CD4-positive, alpha-beta T cell treated with Interleukin-17A for 1 hour (primary cell): ENCODE results near the gene ACADM.
A peak's percentile ranks its signal among the peaks of the same experiment; 100 is the strongest.
"Not testable (repeated sequence)": the region's sequence is repeated elsewhere in the genome, so short reads cannot be mapped to it uniquely, and the experiment has no call there.

Experiments
- DNase-seq: peaks from one replicate; pipeline ENCODE4 v3.0.0-alpha.2; 2020

Gene ACADM

DNA sequence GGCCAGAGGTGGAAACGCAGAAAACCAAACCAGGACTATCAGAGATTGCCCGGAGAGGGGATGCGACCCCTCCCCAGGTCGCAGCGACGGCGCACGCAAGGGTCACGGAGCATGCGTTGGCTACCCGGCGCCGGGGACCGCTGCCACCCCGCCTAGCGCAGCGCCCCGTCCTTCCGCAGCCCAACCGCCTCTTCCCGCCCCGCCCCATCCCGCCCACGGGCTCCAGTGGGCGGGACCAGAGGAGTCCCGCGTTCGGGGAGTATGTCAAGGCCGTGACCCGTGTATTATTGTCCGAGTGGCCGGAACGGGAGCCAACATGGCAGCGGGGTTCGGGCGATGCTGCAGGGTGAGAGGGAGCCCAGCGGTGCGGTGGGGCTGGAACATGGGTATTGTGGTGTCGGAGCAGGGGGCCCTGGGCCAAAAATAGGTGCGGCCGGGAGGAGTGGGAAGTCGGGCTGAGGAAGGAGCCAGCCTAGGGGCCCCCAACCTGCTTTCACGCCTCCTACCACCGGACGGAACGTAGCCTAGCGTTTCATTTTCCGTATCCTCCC, at the start of gene ACADM:
ACADM (plus strand) TSS at position 238 of the 551 bp plus-strand sequence; CDS start at position 317, 79 bp downstream.
- DNase-seq = peak; percentile 84

DNA sequence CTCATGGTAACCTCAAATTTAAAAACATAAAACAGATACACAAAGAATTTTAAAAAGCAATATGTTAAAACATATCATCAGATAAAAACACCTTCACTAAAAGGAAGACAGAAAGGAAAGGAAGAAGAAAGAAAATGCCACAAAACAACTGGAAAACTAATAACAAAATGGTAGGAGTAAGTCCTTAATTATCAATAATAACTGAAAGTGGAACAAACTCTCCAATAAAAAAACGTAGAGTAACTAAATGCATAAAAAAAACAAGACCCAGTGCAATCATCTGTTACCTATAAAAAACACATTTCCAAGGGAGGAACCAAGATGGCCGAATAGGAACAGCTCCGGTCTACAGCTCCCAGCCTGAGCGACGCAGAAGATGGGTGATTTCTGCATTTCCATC, 47.1 kb upstream of the ACADM start:
- no peak for DNase-seq

DNA sequence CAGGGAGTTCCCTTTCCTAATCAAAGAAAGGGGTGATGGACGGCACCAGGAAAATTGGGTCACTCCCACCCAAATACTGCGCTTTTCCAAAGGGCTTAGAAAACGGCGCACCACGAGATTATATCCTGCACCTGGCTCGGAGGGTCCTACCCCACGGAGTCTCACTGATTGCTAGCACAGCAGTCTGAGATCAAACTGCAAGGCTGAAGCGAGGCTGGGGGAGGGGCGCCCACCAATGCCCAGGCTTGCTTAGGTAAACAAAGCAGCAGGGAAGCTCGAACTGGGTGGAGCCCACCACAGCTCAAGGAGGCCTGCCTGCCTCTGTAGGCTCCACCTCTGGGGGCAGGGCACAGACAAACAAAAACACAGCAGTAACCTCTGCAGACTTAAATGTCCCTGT, 46.5 kb upstream of the ACADM start:
- not testable (repeated sequence) for DNase-seq

DNA sequence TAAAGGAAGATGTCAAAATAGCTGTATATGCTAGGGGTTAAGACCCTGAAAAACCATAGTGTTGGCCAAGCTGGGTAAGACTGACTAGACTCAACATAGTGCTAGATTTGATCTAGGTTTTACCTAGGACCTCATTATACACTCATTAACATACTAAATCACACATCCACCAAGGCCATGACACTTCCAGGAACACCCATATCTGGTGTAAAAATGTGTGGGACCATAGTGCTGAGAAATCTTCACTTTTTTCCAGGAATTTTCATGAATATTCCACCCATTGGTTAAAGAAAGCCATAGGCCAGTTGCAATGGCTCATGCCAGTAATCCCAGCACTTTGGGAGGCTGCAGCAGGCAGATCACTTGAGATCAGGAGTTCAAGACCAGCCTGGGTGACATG, 34.0 kb upstream of the ACADM start:
- no peak for DNase-seq

DNA sequence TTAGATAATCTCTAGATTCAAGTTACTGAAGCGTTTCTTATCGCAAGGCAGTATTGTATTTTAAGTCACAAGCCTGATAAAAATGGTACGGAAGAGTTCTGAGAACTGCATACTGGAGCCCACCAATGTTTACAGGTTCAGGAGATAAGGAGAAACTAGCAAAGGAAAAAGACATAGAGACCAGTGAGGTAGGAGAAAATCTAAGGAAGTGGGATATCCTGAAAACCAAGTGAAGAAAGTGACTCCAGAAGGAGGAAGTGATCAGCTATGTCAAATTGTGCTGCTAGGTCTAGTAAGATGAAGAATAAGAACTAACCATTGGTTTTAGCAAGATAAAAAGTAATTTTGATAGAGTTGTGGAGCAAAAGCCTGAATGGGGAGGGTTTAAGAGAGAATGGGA, 31.0 kb upstream of the ACADM start:
- no peak for DNase-seq

DNA sequence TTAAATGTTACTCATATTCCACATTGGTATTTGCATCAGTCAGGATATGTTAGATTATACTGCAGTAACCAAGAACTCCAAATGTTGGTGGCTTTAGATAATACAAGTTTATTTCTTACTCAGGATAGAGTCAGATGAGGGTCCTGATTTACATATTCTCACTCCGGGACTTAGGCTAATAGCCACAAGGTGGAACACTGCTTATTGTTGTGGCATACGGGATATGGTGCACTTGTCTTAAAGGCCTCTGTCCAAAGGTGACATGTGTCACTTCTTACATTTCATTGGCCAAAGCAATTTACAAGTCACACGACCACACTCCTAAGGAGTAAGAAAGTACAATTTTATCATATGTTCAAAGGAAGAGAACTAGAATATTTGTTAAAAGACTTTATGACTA, 28.5 kb upstream of the ACADM start:
- DNase-seq = no peak

DNA sequence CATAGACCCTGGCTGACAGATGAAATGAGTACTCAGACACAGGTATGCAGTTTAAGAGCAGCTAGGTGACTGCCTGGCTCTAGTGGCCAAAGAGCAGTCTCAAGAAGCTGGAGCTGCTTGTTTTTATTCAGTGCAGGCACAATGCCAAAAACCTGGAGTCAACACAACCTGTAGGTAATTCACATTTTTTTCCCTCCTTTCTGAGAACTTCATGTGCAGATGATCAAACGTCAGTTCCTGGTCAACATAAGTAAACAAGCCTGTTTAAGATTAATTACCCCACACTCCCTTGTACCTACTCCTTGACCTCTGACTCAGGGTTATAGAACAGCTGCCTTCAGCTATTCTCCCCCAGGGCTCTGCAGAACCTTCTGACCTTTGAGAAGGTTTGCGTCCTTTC, 17.3 kb upstream of the ACADM start:
- DNase-seq = no peak

DNA sequence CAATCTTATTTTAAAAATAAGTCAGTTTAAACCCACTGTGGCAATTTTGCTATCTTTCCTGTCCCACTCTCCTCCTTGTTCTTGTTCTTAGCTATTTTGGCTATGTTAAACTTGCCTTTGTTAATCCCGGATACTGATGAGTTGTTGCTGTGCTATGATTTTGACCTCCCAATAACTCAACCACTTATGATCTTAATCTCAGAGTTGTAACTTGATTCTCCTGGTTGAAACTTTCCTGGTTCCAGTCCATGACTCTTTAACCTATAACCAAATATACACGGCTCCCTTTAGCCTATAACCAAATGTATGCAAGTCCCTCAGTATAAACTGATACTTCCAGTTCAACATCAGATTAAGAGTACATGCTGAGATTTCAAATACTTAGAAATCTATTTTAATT, 15.6 kb upstream of the ACADM start:
- no peak for DNase-seq

DNA sequence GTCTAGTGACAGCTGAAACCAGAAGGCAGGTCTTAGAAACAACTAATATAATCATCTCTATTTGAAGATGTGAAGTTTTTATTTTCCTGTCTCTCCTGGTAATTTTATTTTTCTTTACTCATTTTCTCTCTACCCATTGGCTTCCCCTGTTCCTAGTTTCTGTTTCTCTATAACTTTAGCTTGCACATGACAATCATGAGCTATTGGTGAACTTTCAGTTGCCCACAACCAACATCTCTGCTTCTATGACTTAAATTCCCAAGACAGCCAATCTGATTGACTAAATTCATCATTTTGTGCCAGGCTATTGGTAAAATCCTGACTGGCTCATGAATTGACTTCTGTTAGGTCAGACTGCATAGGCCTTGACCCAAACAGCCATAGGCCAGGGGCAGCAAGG, 13.7 kb upstream of the ACADM start:
- DNase-seq = no peak

DNA sequence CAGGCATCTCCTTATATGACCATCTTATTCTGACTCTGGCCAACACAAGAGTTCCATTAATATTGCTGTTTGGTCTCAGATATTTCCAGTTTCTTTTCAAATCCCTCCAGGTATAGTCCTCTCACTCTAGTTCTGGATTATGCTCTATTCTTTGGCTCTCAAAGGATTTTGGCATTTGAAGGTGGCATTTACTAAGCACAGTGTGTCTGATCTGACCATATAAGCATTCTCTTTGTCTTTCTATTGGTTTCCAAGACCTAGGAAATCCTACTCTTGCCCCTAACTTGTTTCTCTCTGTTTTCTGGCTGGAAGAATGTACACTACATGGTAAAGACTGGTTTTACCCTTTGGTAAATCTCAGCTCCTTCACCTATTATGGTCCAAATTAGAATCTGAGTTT, 12.7 kb upstream of the ACADM start:
- DNase-seq = no peak

DNA sequence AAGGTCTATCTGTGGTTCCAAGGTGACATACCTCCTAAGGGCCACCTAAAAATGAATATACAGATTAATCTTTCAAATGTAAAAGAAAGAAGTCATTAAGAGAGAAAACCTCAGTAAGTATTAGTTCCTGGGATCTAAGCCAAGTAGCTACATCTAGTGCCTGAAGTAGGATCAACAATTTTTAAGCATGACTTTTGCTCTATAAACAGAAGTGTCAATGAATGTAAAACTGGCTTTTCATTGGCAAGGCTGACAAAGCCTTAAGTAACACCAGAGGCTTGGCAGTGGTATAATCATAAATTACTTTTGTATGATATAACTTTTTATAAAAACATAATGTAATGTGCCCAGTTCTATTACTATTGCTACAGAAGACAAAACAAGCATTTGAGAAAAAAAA, 12.2 kb upstream of the ACADM start:
- no peak for DNase-seq

DNA sequence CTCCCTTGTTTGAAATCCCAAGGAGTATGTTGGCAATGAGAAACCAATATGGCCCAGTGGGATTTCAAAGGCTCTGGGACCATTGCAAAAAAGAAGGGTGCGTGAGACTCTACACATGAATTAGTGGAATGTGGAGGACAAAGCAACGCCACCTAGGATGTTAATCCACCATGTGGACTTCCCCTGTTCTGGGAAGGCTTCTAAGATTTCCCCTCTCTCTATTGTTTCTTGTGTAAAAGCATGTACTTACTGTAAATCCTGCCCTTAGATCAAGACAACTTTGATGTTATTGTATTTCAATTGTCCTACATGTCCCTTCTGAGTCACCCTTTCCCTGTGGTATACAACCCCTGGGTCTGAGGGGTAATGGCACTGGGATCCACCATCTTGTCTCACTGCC, 4.7 kb upstream of the ACADM start:
- DNase-seq = no peak

DNA sequence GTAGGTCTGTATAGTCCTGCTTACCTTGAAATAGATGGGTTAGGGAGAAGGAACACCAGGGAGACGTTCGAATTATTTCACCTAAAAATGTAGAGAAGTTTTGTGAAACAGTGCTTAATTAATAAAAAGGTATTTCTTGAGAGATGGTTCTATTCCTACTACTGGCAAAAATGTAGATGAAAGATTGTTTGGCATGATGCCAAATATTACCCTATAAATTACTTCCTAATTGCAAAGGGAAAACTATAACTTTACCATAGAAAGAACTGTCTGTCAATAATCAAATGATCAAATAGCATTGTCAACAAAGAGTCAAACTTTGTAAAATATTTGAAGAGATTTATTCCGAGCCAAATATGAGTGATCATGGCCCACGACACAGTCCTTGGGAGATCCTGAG, 4.2 kb upstream of the ACADM start:
- no peak for DNase-seq

DNA sequence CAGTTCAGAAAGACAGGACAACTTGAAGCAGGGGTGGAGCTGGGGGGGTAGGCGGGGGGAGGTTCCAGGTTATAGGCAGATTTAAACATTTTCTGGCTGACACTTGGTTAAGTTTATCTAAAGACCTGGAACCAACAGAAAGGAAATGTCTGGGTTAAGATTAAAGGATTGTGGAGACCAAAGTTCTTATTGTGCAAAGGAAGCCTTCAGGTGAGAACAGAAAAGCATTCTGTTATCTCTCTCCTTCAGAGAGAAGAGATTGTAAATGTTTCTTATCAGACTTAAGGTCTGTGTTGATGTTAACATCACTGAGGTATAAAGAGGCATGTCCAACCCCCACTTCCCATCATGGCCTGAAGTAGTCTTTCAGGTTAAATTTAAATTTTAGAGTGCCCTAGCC, 3.7 kb upstream of the ACADM start:
- no peak for DNase-seq

DNA sequence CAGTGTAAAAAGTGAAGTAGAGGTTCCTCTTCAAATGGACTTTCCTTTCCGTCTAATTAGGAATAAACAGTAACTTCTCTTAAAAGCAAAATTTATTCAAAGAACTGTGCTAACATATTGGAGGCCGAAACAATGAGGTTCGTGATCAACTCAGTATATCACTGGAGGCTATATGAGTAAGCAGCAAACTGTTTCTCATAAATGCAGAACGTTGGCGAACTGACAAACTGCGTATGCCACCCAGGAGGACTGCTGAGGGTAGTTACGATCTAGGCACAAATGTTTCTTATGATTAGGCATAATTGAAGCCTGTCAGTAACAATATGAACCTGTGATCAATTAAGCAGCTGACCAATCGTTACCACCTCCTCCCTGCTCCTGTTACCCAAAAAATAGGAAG, 2.3 kb upstream of the ACADM start:
- DNase-seq = not testable (repeated sequence)

DNA sequence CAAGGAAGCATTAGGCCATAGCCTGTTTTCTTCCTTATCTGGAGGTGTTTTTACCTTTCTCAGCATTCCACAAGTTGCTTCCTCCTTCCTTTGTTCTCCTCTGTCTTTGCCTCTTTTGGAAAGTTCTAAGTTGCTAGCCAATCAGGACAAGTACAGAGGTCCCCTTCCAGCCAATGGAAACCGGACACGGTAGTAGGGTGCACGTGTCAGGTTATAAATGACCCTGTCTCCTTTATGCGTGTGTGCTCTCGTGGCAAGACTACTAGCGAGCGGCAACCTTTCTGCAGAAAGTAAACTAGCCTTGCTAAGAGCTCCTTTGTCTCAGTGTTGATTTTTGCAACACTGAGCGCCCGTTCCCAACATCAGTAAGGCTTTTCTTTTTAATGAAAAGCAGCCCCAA, 1.5 kb upstream of the ACADM start:
- DNase-seq = no peak

DNA sequence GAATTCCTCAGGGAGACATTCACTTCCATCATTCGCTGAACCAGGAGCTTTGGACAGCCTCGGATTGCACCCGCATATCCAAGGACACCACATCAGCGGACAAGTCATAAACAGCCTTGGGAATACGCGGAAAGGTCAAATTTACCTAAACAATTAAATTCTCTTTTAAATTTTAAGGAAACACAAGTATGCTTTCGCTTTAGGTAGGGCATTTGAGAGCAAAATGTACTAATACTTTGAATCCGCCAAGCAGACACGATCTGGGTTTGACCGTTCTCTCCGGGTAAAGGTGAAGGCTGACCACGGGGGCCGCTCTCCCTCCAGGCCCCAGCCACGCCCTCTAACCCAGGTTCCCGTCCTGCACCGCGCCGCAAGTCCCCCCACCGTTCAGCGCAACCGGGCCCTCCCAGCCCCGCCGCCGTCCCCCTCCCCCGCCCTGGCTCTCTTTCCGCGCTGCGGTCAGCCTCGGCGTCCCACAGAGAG, 479 bp upstream of the ACADM start:
- peak; percentile 70 for DNase-seq

DNA sequence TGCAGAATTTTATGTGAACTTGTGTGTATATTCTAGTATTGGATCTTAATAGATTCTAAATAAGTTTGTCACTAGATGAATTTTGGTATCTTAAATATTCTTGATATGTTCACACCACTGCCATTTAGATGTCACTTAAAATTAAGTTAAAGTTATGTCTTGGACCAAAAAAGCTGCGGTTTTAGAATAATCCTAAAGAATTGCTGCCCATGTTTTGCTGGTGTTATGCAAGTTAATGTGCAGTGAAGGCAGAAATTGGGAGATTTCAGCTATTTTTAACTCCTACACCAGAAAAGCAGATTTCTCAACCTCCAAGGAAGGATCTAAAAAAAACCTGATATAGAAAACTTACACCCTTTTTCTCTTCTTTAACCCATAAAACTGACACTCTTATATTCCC, 757 bp downstream of the ACADM start:
- DNase-seq = no peak

DNA sequence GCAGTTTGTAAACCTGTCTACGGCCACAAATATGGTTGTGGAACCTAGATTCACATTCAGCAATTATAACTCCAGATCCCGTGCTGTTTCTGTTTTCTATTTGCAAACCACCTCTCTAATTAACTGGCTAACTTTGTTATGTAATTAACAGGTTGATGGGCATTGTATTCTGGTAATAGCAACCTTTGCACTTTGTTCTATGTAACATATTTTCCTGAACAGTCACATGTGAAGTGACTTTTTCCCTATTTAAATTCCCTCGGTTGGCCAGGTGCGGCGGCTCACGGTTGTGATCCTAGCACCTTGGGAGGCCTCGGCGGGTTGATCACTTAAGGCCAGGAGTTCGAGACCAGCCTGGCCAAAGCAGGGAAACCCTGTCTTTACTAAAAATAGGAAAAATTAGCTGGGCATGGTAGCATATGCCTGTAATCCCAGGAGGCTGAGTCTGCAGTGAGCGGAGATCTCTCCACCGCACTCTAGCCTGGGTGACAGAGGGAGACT, 1.4 kb downstream of the ACADM start:
- DNase-seq = no peak

DNA sequence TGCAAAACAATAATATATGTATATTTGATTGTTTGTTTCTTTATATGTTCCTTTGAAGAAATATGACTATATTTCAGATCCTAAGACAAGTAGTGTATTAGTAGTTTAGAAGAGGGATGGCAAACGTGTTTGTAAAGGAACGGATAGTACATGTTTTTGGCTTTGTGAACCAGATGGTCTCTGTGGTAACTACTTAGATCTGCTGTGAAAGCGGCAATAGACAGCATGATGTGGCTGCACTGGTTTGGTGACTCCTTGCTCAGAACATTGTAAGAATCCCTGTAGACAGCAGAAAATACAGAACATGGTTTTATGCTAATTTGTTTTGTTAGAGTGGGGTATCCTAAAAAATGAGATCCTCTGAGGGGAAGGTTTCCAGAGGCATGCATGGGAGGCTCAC, 3.1 kb downstream of the ACADM start:
- no peak for DNase-seq

DNA sequence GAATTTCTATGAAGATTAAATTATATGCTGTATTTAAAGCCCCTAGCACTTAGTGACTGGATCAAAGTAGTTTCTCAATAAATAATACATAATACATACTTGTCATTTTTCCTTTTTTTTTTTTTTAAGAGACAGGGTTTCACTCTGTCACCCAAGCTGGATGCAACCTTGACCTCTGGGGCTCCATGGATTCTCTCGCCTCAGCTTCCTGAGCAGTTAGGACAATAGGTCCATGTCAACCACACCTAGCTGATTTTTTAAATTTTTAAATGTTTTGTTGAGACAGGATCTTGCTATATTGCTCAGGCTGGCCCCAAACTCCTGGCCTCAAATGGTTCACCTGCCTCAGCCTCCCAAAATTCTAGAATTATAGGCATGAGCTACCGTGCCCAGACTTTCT, 5.9 kb downstream of the ACADM start:
- no peak for DNase-seq

DNA sequence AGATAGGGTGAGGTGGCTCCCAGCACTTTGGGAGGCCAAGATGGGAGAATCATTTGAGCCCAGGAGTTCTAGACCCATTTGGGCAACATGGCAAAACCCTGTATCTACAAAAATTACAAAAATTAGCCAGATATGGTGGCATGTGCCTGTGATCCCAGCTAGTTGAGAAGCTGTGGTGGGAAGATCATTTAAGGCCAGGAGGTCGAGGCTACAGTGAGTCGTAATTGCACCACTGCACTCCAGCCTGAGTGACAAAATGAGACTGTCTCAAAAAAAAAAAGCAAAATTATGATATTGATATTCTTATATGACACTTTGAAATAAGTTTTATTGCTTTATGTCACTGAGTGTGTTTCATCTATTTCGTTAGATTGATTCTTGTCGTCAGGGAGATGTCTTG, 7.4 kb downstream of the ACADM start:
- DNase-seq = no peak

DNA sequence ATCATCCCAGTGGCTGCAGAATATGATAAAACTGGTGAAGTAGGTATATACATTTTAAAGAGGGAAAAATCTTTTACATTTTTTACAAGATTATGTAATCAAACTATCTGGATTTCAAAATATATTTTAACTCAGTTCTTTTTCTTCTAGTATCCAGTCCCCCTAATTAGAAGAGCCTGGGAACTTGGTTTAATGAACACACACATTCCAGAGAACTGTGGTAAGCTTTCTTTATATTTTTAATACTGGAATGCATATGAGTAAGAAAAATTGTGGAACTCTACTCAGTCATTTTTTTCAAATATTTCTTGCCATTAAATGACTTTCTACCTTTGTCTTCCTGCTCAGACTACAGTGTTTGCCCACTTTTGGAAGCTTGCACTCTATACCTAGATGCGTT, 8.2 kb downstream of the ACADM start:
- DNase-seq = no peak

DNA sequence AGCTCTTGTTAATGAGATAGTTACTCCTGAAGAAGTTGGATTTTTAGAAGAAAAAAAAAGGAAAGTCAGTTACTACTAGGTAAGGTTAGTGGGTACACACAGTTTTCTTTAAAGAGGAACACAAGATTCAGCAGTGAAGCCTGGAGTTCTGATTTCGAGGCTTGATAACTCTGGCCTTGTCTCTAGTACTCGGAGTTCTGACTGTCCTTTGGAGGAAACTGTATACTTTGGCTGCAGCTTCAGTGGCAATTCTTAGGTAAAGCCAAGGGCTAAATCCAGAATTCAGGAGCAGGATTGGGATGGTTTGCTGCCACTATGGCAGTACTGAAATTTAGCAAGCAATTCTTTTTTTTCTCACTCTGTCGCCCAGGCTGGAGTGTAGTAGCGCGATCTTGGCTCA, 9.2 kb downstream of the ACADM start:
- no peak for DNase-seq

DNA sequence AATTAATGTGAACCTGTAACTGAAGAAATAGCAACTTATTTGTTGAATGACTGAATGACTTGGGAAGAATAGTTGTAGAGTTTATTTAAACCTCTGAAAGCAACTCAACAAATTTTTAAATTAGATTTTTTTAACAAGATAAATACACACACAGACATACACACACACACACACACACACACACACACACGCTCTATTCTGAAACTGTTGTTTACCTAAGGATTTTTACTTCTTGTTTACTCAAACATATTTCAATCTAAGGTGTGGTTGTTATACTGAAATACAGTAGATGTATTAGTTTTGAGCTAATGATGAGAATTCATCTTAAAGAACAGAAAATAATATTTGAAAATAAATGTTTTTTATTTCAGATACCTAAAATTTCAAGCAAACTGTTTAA, 11.5 kb downstream of the ACADM start:
- no peak for DNase-seq
